ENCODE data around the gene NRF1.
"Not testable (repeated sequence)": the region's sequence is repeated elsewhere in the genome, so short reads cannot be mapped to it uniquely, and the experiment has no call there.

Gene NRF1

GRCh38 chr7:129649128-129649690 is 37.7 kb downstream of the NRF1 start:
- no peak for DNase-seq (ENCODE audit: low read depth in 2 of 2)

DNA sequence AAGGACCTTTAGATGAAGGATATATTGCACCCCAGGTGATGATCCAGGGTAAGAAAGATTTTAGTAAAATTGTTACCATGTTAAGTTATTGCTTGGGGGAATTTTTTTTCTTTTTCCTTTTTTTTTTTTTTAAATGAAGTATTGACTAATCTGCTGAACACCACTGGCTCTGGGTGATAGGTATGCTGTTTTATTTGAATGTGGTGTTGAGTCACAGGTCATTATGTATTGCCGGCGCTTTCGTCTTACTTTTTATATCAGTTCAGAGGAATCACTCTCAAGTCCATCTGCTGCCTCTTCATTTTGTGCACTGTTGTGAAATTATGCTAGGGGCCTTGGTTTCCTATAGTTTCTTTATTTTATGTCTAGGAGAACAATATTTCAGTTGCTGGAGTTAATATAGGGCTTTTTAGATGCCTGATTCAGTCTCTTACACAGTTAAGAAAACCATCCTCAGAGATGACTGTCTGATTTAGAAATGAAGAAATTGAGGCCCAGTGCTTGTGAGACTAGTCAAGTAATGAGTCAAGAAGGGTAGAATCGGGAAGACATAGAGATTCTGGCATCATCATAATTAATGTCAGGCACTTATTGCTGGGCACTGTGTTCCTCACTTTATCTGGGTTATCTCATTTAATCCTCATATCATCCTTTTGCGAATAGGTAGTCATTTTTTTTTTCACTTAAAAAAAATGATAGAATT is 38.7 kb downstream of the NRF1 start:
- DNase-seq (ENCODE audit: low read depth in 2 of 2) = no peak

DNA sequence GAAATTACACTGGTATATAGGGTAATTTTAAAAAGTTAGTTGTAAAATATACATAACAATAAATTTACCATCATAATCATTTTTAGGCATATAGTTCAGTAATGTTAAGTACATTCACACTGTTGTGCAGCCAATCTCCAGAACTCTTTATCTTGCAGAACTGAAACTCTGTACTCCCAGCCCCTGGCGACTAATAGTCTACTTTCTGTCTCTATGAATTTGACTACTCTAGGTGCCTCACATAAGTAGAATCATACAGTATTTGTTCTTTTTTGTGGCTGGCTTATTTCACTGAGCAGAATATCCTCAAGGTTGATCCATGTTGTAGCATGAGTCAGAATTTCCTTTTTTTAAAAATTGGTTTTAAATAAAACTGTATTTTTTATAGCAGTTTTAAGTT is 41.4 kb downstream of the NRF1 start:
- DNase-seq (ENCODE audit: low read depth in 2 of 2) = no peak

- no peak for DNase-seq (ENCODE audit: low read depth in 2 of 2)
Observed at GRCh38 chr7:129655811-129656210, 44.3 kb downstream of the NRF1 start.

- DNase-seq (ENCODE audit: low read depth in 2 of 2) = no peak
Observed at GRCh38 chr7:129657363-129657762, 45.8 kb downstream of the NRF1 start.

DNA sequence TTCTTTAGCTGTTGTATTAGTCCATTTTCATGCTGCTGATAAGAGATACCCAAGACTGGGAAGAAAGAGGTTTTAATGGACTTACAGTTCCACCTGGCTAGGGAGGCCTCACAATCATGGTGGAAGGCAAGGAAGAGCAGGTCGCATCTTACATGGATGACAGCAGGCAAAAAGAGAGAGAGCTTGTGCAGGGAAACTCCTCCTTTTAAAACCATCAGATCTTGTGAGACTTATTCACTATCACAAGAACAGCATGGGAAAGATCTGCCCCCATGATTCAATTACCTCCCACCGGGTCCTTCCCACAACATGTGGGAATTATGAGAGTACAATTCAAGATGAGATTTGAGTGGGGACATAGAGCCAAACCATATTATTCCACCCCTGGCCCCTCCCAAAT is 48.4 kb downstream of the NRF1 start:
- DNase-seq (ENCODE audit: low read depth in 2 of 2) = not testable (repeated sequence)

DNA sequence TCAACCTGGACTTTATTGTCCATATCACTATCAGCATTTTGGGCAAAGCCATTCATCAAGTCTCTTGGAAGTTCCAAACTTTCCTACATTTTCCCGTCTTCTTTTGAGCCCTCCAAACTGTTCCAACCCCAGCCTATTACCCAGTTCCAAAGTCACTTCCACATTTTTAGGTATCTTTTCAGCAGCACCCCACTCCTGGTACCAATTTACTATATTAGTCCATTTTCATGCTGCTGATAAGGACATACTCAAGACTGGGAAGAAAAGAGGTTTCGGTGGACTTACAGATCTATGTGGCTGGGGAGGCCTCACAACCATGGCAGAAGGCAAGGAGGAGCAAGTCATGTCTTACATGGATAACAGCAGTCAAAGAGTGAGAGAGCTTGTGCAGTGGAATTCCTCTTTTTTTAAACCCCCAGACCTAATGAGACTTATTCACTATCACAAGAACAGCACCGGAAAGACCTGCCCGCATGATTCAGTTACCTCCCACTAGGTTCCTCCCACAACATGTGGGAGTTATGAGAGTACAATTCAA is 50.2 kb downstream of the NRF1 start:
- no peak for DNase-seq (ENCODE audit: low read depth in 2 of 2)

DNA sequence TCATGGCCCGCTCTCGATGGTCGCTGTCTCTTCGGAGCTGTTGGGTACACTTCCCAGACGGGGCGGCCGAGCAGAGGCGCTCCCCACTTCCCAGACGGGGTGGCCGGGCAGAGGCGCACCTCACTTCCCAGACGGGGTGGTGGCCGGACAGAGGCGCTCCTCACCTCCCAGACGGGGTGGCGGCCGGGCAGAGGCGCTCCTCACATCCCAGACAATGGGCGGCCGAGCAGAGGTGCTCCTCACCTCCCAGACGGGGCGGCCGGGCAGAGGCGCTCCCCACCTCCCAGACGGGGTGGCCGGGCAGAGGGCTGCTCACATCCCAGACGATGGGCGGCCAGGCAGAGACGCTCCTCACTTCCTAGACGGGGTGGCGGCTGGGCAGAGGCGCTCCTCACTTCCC is 51.7 kb downstream of the NRF1 start:
- DNase-seq (ENCODE audit: low read depth in 2 of 2) = not testable (repeated sequence)

DNA sequence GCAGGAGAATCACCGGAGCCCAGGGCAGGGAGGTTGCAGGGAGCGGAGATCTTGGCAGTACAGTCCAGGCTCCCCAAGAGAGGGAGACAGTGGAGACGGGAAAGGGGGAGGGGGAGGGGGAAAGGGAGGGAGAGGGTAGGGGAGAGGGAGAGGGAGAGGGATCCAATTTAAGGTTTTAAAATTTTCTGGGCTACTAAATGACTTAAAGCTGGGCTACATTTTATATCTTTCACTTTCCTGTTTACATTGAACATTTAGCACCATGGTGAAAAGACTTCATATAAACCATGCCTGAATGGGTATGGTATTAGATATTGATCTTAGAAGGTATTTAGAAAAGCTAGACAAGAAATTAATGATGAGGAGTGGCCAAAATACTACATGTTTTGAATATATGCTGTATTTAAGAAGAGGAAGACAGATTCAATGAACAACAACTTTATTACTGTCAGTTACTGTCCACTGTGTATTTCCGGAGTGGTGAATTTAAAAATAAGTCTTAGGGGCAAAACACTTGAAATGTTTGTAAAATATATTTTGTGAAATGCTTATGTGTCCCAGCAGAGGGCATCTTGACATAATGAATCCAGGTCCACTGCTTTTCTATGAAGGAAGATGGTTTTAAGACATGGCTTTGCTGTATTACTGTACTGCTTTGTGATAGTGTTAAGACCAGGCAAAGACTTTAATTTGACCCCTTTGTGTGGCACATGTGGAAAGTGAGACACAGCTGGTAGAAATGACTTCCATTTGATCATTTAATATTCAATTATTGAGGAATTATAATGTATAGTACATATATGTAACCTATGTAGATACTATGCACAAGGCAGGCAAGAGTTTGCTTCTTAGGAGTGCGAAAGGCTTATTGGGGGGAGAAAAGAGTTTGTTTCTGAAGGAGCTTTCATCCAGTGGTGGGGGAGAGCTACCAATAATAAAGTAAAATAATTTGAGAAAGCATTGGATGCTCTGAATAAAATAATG is 52.8 kb downstream of the NRF1 start:
- DNase-seq (ENCODE audit: low read depth in 2 of 2) = no peak

GRCh38 chr7:129665013-129665401 is 53.5 kb downstream of the NRF1 start:
- no peak for DNase-seq (ENCODE audit: low read depth in 2 of 2)

DNA sequence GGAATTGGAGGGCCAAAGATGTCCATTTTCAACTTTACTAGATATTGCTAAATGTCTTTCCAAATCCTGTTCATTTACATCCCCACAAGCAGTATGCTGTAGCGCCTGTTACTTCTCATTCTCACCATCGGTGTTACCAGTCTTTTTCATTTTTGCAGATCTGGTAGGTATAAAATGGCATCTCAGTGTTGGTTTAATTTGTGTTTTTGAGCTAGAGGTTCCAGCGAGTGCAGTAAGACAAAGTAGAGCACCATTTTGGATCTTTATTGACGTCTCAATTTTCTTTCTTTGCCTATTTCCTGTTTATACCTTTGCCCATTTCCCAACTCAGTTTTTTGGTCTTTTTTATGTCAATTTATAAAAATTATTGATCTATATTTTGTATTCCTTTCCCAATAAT is 55.6 kb downstream of the NRF1 start:
- no peak for DNase-seq (ENCODE audit: low read depth in 2 of 2)

DNA sequence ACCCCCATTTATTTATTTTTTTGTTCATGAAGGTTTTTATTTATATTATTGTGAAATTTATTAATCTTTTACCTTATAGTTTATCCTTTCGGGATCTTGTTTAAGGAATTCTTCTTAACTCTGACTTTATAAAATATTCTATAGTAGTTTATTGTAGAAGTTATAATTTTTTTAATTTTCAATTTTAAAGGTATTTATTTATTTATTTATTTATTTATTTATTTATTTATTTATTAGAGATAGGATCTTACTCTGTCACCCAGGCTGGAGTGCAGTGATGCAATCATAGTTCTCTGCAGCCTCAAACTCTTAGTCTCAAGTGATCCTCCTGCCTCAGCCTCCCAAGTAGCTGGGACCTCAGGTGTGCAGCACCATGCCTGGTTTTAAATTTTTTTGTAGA is 56.0 kb downstream of the NRF1 start:
- DNase-seq (ENCODE audit: low read depth in 2 of 2) = no peak

DNA sequence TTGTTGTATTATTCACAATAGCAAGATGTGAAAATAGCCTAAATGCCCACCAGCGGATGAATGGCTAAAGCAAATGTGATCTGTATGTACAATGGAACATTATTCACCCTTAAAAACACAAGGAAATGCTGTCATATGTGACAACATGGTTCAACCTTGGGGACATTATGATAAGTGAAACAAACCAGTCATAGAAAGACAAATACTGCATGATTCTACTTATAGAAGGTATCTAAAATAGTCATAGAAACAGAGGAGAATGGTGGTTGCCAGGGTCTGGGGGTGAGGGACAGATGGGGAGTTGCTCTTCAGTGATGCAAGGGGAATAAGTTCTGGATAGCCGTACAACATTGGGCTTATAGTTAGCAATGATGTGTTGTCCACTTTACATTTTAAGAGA is 58.4 kb downstream of the NRF1 start:
- DNase-seq (ENCODE audit: low read depth in 2 of 2) = no peak

DNA sequence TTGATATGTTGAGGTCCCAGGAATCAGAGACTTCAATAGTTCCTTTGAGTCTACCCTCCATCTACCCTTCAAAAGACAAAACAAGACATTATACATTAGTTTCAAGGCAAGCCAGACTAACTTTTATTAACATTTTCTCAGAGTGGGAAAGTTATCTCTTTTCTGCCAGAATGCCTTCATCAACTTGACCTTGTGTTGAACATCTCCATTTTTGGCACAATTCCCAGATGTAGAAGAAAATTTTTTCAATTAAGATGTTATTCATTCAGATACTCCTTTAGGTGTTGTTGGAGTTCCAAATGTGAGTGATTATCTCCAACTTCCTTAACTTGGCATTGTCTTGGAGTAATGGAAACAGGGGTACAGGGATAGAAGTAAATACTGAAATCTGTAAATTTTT is 59.1 kb downstream of the NRF1 start:
- no peak for DNase-seq (ENCODE audit: low read depth in 2 of 2)

GRCh38 chr7:129671266-129671665 is 59.7 kb downstream of the NRF1 start:
- DNase-seq (ENCODE audit: low read depth in 2 of 2) = no peak

DNA sequence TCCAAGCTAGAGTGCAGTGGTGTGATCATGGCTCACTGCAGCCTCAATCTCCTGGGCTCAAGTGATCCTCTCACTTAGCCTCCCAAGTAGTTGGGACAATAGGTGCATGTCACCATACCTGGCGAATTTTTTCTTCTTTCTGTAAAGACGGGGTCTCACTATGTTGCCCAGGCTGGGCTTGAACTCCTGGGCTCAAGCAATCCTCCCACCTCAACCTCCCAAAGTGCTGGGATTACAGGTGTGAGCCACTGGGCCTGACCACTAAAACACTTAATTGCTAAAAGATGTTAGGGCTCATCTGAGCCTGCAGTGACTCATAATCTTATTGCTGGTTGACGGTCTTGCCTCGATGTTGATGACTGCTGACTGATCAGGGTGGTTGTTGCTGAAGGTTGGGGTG is 63.0 kb downstream of the NRF1 start:
- DNase-seq (ENCODE audit: low read depth in 2 of 2) = not testable (repeated sequence)

DNA sequence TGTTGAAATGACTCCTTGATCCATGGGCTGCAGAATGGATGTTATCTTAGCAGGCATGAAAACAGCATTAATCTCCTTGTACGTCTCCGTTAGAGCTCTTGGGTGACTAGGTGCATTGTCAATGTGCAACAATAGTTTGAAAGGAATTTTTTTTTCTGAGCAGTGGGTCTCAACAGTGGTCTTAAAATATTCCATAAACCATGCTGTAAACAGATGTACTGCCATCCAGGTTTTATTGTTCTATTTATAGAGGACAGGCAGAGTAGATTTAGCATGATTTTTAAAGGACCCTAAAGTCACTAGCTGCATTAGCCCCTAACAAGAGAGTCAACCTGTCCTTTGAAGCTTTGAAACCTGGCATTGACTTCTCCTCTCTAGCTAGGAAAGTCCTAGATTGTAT is 64.0 kb downstream of the NRF1 start:
- no peak for DNase-seq (ENCODE audit: low read depth in 2 of 2)

- DNase-seq (ENCODE audit: low read depth in 2 of 2) = no peak
Observed at GRCh38 chr7:129676017-129676897, 64.7 kb downstream of the NRF1 start.

DNA sequence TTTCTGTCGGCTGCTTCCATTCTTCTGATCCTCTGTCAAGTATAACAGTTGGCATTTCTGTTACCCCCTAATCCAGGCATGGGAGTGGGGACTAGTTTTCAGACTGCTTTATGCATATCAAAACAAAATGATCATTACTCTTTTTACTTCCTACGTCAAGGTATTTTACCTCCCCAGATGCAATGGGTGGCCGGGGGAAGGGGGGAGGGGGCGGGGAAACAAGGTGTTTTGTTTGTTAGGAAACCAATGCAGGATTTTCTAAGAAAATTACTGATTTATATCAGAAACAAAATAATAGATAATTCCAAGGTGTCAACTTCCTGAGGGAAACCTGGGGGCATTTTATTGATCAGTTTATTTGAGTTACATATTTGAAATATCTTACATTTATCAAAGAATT is 66.3 kb downstream of the NRF1 start:
- no peak for DNase-seq (ENCODE audit: low read depth in 2 of 2)

DNA sequence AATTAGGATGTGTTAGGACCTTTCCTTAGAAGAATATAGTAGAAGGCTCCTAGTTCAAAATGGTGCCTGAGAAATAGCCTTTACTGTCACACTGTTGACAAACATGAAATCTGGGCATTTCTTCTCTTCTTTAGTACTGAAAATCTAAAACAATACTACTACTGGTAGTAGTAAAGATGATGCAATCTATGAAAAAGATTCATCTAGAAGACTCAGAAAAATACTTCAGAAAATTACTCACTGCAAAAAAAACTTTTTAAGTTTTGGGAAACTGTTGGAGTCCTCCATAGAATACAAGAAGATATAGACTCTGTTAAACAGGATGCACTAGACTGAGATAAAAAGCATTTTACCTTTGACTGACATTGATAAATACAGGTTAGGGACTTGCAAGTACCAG is 67.1 kb downstream of the NRF1 start:
- DNase-seq (ENCODE audit: low read depth in 2 of 2) = no peak

- no peak for DNase-seq (ENCODE audit: low read depth in 2 of 2)
Observed at GRCh38 chr7:129680400-129680799, 68.9 kb downstream of the NRF1 start.

All from stimulated activated CD4-positive, alpha-beta T cell treated with anti-CD3 and anti-CD28 coated beads, Interleukin-1b, Interleukin-23, amount 100 ng/mL, for 1 hour (primary cell).